Fibroblast of upper back skin (primary cell): ENCODE results near the gene SDF2L1.
A peak's percentile ranks its signal among the peaks of the same experiment; 100 is the strongest.
"Not testable (repeated sequence)": the region's sequence is repeated elsewhere in the genome, so short reads cannot be mapped to it uniquely, and the experiment has no call there.

Experiments used
- DNase-seq: peaks from one replicate; pipeline ENCODE4 v3.0.0-alpha.2; 2013

The SDF2L1 gene

GRCh38 chr22:21641789-21642583, at the start of gene SDF2L1:
SDF2L1 (plus strand) TSS chr22:21642302; CDS start chr22:21642337, 35 bp downstream.
- DNase-seq = peak; percentile 99

- DNase-seq = no peak
These were observed 49.7 kb upstream of the SDF2L1 start for GRCh38 chr22:21592422-21592821.

GRCh38 chr22:21593406-21594232, 48.5 kb upstream of the SDF2L1 start:
- DNase-seq = no peak

GRCh38 chr22:21594865-21595452, 47.1 kb upstream of the SDF2L1 start:
- no peak for DNase-seq

DNA sequence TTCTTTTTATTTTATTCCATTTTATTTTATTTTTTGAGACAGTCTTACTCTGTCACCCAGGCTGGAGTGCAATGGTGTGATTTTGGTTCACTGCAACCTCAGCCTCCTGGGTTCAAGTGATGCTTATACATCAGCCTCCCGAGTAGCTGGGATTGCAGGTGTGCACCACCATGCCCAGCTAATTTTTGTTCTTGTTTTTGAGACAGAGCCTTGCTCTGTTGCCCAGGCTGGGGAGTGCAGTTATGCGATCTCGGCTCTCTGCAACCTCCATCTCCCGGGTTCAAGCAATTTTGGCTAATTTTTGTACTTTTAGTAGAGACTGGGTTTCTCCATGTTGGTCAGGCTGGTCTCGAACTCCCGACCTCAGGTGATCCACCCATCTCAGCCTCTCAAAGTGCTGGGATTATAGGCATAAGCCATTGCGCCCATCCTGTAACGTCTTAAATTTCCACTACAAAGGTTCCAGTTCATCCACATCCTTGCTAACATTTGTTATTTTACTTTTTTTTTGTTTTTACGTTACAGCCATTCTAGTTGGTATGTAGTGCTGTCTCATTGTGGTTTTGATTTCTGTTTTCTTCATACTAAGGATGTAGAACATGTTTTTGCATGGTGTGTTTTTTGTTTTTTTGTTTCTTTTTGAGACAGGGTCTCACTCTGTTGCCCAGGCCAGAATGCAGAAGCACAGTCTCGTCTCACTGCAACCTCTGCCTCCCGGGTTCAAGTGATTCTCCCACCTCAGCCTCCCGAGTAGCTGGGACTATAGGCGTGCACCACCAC, 45.6 kb upstream of the SDF2L1 start:
- DNase-seq = not testable (repeated sequence)

- DNase-seq = no peak
These were observed 43.8 kb upstream of the SDF2L1 start for GRCh38 chr22:21598302-21598701.

DNA sequence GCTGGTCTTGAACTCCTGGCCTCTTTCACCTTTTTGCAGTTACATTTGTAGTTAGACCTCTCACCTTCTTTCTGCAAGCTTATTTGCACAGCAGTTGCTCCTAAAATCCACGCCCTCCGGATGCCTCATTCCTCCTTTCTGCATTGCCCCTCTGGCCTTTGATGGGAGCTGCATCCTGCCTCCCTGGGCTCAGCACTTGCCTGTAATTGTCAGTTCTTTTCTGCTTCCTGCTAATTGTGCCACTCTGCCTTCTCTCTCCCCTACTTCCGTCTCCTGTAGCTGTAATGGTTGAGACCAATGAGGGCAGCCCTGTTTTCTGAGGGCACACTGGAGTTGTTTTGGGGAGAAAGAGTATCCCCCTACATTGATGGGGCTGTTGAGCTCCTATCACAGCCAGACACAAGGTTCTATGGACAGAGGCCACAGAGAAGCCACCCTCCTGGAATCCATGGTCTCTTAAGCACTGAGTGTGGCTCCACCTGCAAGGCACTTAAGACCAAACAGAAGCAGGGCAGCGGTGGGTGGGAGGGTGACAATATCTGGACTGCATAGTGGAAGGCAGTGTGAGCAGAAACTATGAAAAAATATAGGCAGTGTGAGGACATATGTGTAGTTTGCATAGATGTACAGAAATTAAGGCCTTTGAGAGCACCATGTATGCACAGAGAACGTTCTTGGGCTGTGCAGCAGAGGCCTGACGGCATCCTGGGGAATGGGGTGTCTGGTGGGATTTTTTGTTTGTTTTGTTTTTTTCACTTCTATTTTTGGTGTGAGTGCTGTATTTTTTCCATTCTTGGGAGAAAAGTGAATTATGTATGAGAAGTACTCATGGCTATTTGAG, 42.8 kb upstream of the SDF2L1 start:
- DNase-seq = no peak

DNA sequence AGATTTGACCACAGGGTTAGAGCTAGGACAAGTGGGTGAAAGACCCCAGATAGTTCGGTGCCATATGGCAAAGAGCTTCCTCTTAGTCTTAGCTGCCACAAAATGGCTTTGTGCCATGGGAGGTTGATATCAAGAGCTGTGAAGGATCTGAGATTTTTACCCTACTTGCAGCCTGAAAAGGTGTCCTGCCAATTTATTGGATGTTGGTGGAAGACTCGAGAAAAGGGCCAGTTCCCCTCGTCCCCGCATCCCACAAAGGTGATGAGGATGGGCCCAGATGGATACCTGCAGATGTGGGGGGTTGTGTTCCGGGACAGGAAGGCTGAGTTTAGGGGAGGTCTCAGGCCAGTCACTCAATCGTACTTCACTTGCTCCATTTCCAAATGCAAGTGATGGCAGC, 39.5 kb upstream of the SDF2L1 start:
- no peak for DNase-seq

- DNase-seq = no peak
These were observed 38.1 kb upstream of the SDF2L1 start for GRCh38 chr22:21603973-21604372.

GRCh38 chr22:21605887-21606564, 36.1 kb upstream of the SDF2L1 start:
- no peak for DNase-seq

DNA sequence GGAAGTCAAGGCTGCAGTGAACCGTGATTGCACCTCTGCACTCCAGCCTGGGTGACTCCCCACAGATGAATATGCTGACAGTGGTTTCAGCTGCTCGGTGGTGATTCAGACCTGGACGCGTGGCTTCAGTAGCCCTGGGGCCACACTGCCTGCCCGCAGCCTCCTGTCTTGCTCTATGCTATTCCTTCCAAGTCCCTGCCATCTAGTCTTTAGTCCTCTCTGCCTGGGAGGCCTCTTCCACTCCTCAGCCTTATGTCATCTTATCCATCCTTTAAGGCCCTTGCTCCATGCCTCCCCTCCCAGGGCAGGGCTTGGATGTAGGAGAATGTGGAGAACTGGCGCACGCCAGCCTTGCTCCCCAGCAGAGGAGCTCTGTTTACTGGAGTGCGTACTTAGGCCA, 35.3 kb upstream of the SDF2L1 start:
- DNase-seq = no peak

DNA sequence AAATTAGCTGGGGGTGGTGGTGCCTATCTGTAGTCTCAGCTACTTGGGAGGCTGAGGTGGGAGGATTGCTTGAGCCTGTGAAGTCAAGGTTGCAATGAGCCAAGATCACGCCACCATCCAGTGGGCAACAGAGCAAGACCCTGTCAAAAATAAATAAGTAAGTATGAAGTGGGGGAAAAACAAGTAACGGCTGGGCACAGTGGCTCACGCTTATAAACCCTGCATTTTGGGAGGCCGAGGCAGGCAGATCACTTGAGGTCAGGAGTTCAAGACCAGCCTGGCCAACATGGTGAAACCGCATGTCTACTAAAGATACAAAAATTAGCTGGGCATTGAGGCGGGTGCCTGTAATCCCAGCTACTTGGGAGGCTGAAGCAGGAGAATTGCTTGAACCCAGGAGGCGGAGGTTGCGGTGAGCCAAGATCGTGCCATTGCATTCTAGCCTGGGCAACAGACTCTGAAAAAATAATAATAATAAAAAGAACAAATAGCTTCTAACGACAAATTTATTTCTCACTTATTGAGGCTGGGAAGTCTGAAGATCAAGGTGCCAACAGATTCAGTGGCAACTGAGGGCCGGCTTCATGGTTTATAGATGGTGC, 32.4 kb upstream of the SDF2L1 start:
- DNase-seq = not testable (repeated sequence)

- no peak for DNase-seq
These were observed 30.7 kb upstream of the SDF2L1 start for GRCh38 chr22:21611210-21611977.

- DNase-seq = no peak
These were observed 29.2 kb upstream of the SDF2L1 start for GRCh38 chr22:21612858-21613257.

- no peak for DNase-seq
These were observed 28.4 kb upstream of the SDF2L1 start for GRCh38 chr22:21613553-21614233.

DNA sequence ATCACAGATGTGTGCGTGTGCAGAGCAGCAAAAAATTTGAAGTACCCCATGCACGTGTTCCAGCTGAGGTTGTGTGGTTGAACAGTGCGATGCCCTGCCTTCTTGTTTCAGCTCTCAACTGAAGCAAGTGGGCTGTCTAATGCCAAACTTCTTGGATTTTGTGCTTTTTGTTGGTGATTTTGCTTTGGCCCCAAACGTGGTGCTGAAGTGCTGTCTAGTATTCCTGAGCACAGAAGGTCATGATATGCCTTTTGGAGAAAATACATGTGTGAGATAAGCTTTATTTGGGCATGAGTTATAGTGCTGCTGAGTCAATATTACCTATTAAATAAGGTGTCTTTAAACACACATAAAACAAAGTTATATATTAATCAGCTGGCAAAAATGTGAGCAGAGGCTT, 26.4 kb upstream of the SDF2L1 start:
- no peak for DNase-seq

DNA sequence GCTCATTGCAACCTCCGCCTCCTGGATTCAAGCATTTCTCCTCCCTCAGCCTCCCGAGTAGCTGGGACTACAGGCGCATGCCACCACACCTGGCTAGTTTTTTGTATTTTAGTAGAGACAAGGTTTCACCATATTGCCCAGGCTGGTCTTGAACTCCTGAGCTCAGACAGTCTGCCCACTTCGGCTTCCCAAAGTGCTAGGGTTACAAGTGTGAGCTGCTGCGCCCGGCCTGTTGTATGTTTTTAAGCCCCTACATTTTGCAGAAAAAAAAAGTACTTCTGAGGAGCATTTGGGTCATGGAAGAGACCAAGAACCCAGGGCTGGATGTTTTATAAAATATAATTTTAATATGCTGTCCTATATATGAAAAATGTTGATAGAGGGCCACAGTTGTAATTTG, 24.8 kb upstream of the SDF2L1 start:
- not testable (repeated sequence) for DNase-seq

- no peak for DNase-seq
These were observed 21.1 kb upstream of the SDF2L1 start for GRCh38 chr22:21621025-21621424.
